Kidney capillary endothelial cell (primary cell): Measurements from ENCODE around the gene MTA3.
"Not testable (repeated sequence)": the region's sequence is repeated elsewhere in the genome, so short reads cannot be mapped to it uniquely, and the experiment has no call there.

Experiments
- DNase-seq: peaks from one replicate; pipeline ENCODE4 v3.0.0-alpha.2; 2018; ENCODE audit warnings: low spot score

MTA3 gene

GRCh38 chr2:42663828-42664227 lies 95.4 kb downstream of the MTA3 start:
- DNase-seq: no peak

- no peak for DNase-seq
These were observed 105.7 kb downstream of the MTA3 start for GRCh38 chr2:42673989-42674579.

- no peak for DNase-seq
These were observed 107.4 kb downstream of the MTA3 start for GRCh38 chr2:42675815-42676214.

- no peak for DNase-seq
These were observed 116.9 kb downstream of the MTA3 start for GRCh38 chr2:42685303-42685702.

GRCh38 chr2:42693013-42693615 lies 124.7 kb downstream of the MTA3 start:
- DNase-seq: no peak

GRCh38 chr2:42693688-42694479 lies 125.5 kb downstream of the MTA3 start:
- no peak for DNase-seq

GRCh38 chr2:42696987-42697386 lies 128.6 kb downstream of the MTA3 start:
- DNase-seq: no peak

GRCh38 chr2:42698940-42699339 lies 130.5 kb downstream of the MTA3 start:
- DNase-seq: no peak

GRCh38 chr2:42706836-42707235 lies 138.4 kb downstream of the MTA3 start:
- no peak for DNase-seq

GRCh38 chr2:42708179-42708578 lies 139.7 kb downstream of the MTA3 start:
- DNase-seq: no peak

- DNase-seq: no peak
These were observed 143.5 kb downstream of the MTA3 start for GRCh38 chr2:42711896-42712295.

GRCh38 chr2:42712934-42713333 lies 144.5 kb downstream of the MTA3 start:
- no peak for DNase-seq

GRCh38 chr2:42713920-42714319 lies 145.5 kb downstream of the MTA3 start:
- DNase-seq: no peak

GRCh38 chr2:42714686-42715085 lies 146.3 kb downstream of the MTA3 start:
- no peak for DNase-seq

GRCh38 chr2:42721898-42722297 lies 153.5 kb downstream of the MTA3 start:
- DNase-seq: no peak

GRCh38 chr2:42722320-42723190 lies 154.1 kb downstream of the MTA3 start:
- DNase-seq: no peak

- no peak for DNase-seq
These were observed 155.0 kb downstream of the MTA3 start for GRCh38 chr2:42723465-42723864.

- DNase-seq: no peak
These were observed 156.5 kb downstream of the MTA3 start for GRCh38 chr2:42724886-42725285.

- no peak for DNase-seq
These were observed 157.2 kb downstream of the MTA3 start for GRCh38 chr2:42725657-42726056.

- no peak for DNase-seq
These were observed 158.2 kb downstream of the MTA3 start for GRCh38 chr2:42726680-42727079.

- not testable (repeated sequence) for DNase-seq
These were observed 162.9 kb downstream of the MTA3 start for GRCh38 chr2:42731316-42731715.

GRCh38 chr2:42733852-42734251 lies 165.4 kb downstream of the MTA3 start:
- no peak for DNase-seq
